Neutrophil (primary cell): ENCODE data around the gene PDE7B.

Experiments
- H3K27ac ChIP-seq: fragments of 200-600 bp; sonication (generic); 2 replicates; pipeline ENCODE4 v1.5.1; 2016; ENCODE audit warnings: mild to moderate bottlenecking, moderate library complexity
- H3K27me3 ChIP-seq: fragments of 200-600 bp; sonication (generic); 2 replicates; pipeline ENCODE4 v1.6.0; 2016; ENCODE audit warnings: mild to moderate bottlenecking
- H3K36me3 ChIP-seq: fragments of 200-600 bp; sonication (generic); 2 replicates; pipeline ENCODE4 v1.5.1; 2017
- H3K4me1 ChIP-seq, 2 experiments: fragments of 200-600 bp in 1 of 2; sonication (generic) in 1 of 2; 1 replicate in 1 of 2; 2 replicates in 1 of 2; pipeline versions ENCODE4 v1.5.1 to v1.6.1; 2013 to 2016; ENCODE audit warnings: low read depth in 1 of 2, low read length in 1 of 2, mild to moderate bottlenecking in 1 of 2, moderate library complexity in 1 of 2; ENCODE audit not compliant: control insufficient read depth in 1 of 2, insufficient read depth in 1 of 2
- H3K4me3 ChIP-seq, 2 experiments: fragments of 200-600 bp in 1 of 2; sonication (generic) in 1 of 2; 1 replicate in 1 of 2; 2 replicates in 1 of 2; pipeline ENCODE4 v1.5.1; 2013 to 2016; ENCODE audit warnings: low read depth in 1 of 2, low read length in 1 of 2, mild to moderate bottlenecking in 1 of 2, moderate library complexity in 1 of 2
- H3K9me3 ChIP-seq: fragments of 200-600 bp; sonication (generic); 2 replicates; pipeline ENCODE4 v1.5.1; 2016
- CTCF ChIP-seq: fragments of 200-600 bp; sonication (generic); IDR thresholded peaks from 2 replicates; pipeline ENCODE4 v1.5.1; 2016; ENCODE audit warnings: antibody characterized with exemption

PDE7B gene

GRCh38 chr6:135813401-135813800 is 38.1 kb upstream of the PDE7B start:
- Histone ChIP-seq H3K4me3 (no peak overlapping the region), H3K4me1 (no peaks in the 10 kb centered on the region), H3K36me3 (no peaks in the 10 kb centered on the region), H3K27me3 (no peaks in the 10 kb centered on the region), H3K27ac (no peak overlapping the region), H3K9me3 (no peaks in the 10 kb centered on the region)
- TF ChIP-seq CTCF: no peak

- Histone ChIP-seq H3K36me3 (no peaks in the 10 kb centered on the region), H3K4me3 (no peak overlapping the region), H3K27me3 (no peaks in the 10 kb centered on the region), H3K9me3 (no peaks in the 10 kb centered on the region), H3K4me1 (no peaks in the 10 kb centered on the region), H3K27ac (no peak overlapping the region)
- TF ChIP-seq CTCF: no peak
These were observed 37.5 kb upstream of the PDE7B start for GRCh38 chr6:135814043-135814442.

GRCh38 chr6:135815216-135815615 is 36.3 kb upstream of the PDE7B start:
- Histone ChIP-seq H3K4me3 (no peak overlapping the region), H3K36me3 (no peaks in the 10 kb centered on the region), H3K9me3 (no peaks in the 10 kb centered on the region), H3K27ac (no peak overlapping the region), H3K4me1 (no peaks in the 10 kb centered on the region), H3K27me3 (no peaks in the 10 kb centered on the region)
- no peak for TF ChIP-seq CTCF

GRCh38 chr6:135817035-135817434 is 34.5 kb upstream of the PDE7B start:
- Histone ChIP-seq H3K27ac (no peak overlapping the region), H3K4me1 (no peaks in the 10 kb centered on the region), H3K9me3 (no peaks in the 10 kb centered on the region), H3K27me3 (no peaks in the 10 kb centered on the region), H3K4me3 (no peak overlapping the region), H3K36me3 (no peaks in the 10 kb centered on the region)
- no peak for TF ChIP-seq CTCF

- H3K36me3 ChIP-seq: no peaks in the 10 kb centered on the region
- no peaks in the 10 kb centered on the region for H3K27me3 ChIP-seq
- H3K4me1 ChIP-seq: no peaks in the 10 kb centered on the region
- TF ChIP-seq CTCF: no peak
- no peak overlapping the region for H3K27ac ChIP-seq
- H3K4me3 ChIP-seq: no peak overlapping the region
- no peaks in the 10 kb centered on the region for H3K9me3 ChIP-seq
These were observed 31.8 kb upstream of the PDE7B start for GRCh38 chr6:135819665-135820064.

GRCh38 chr6:135820340-135820739 is 31.2 kb upstream of the PDE7B start:
- no peak for TF ChIP-seq CTCF
- no peaks in the 10 kb centered on the region for H3K4me1 ChIP-seq
- no peak overlapping the region for H3K27ac ChIP-seq

More at GRCh38 chr6:135820340-135820739, 31.2 kb upstream of the PDE7B start:
- Histone ChIP-seq H3K36me3 (no peaks in the 10 kb centered on the region), H3K4me3 (no peak overlapping the region), H3K27me3 (no peaks in the 10 kb centered on the region), H3K9me3 (no peaks in the 10 kb centered on the region)
